HG03378 (cell line): Measurements from ENCODE around the gene CADPS2.

Experiments
- ATAC-seq: cut with Tn5 transposase; IDR thresholded peaks from one replicate; pipeline ENCODE4 v1.9.1; 2021; ENCODE audit warnings: mild to moderate bottlenecking, moderate library complexity; ENCODE audit not compliant: unreplicated experiment

Gene CADPS2

GRCh38 chr7:122618585-122619189 is 267.6 kb downstream of the CADPS2 start:
- ATAC-seq = no peak

GRCh38 chr7:122616951-122617350 is 269.3 kb downstream of the CADPS2 start:
- ATAC-seq = no peak

DNA sequence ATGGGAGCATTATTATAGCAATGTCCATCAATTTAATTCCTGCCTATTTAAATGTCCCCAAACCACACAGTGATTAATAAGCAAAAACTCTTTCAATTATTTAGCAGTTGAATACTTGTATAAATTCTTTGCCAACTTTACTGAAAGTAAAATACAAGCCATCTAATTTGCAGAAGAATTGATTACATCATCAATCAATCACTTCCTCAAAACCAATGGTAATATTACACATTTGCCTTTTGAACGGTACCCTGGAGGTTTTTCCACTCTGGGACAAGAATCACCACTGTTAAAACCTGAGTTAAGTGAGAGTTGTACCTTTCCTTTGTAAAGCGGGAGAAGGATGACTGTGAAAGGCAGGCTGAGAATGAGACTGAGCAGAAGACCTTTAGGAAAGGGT is 280.3 kb downstream of the CADPS2 start:
- no peak for ATAC-seq

DNA sequence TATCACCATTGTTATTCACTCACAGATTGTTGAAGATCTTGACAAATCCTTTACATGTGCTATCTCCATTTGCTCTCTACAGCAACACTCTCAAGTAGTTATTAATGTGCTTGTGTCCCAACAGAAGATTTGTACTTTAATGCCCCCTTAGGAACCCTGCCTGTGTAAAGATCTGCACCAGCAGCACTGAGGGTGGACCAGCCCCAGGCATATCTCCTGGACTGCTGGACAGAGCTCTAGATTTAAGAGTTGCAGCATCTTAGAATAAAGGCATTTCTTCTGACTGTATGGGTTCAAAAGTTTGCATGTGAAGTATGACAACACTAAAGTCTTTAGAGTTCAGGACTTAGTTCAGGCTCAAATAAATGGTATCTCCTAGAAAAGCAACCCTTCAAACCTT is 282.0 kb downstream of the CADPS2 start:
- ATAC-seq = no peak

GRCh38 chr7:122602800-122603199 is 283.5 kb downstream of the CADPS2 start:
- ATAC-seq = no peak

DNA sequence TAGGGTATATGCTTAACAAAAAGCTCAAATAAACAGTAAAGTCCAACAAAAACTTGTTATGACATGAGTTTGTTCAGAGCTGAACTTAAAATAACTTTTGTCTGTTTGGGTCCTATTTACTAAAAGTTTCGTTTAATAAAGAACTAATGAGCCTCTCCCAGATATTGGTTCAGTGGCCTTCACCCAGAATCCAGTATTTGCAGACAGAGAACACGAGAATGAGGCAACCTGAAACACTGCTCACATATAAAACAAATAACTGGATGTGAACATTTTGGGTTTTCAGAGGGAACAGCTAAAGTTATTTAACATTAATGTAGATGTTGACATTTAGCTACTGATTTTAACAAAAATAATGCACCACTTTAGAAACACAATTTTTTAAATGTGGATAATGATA is 285.6 kb downstream of the CADPS2 start:
- ATAC-seq = no peak

- ATAC-seq = no peak
Measured at GRCh38 chr7:122600042-122600441, 286.2 kb downstream of the CADPS2 start.

- ATAC-seq = no peak
Measured at GRCh38 chr7:122597277-122597676, 289.0 kb downstream of the CADPS2 start.

DNA sequence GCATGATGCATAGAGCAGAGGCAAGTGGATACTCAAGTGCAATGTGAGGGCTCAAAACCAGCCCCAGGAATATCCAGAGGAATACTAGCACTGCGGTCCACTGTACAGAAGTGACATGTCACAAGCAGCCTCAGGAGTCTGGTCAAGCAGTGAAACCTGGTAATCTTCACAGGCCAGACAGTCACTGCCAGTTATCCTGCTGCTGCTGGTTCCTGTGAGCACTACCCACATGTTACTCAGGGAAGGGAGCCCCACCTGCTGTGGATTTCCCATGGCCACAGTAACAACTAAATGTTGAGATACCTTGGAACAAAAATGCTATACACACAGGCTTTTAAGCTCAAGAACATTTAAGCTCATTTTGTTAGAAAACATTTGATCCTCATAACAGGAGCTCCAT is 290.4 kb downstream of the CADPS2 start:
- no peak for ATAC-seq

- no peak for ATAC-seq
Measured at GRCh38 chr7:122588621-122589020, 297.6 kb downstream of the CADPS2 start.

DNA sequence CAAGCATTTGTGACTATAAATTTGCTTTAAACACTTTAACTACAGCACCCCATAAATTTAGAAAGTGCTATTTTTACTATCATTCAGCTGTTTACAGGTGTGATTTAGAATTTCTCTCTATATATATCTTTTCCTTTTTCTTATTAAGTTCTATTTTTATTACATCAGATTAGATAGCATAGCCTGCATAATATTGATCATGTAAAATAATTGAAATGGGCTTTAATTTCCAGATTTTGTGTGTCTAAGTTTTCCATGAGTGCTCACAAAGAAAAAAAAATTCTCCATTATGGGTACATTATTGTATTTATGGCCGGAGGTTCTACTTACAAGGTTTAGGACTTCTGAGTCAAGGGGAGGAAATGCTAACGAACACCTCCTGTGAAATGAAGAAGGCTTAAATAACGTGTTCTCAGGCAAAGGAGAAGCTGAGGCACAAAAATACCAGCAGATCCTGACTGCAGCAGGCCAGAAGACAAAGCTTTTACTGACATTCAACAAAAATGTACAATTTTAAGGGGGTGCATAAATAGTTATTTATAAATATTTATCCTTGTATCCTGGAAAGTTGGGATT is 301.5 kb downstream of the CADPS2 start:
- no peak for ATAC-seq

DNA sequence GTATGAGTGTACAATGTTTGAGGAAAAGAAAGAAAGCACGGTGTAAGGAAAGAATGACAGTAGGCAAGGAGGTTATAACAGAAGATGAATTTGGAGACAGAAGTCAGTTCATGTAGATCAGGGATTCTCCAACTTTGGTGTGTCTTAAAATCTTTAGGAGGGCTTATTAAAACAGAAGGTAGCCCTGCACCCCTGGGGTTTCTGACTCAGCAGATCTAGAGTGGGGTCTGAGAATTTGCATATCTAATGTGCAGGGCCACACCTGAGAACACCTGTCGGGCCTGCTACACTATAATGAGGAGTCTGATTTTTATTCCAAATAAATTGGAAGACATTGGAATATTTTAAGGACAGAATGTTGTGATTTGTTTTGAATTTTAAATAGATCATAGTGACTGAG is 307.9 kb downstream of the CADPS2 start:
- ATAC-seq = no peak

GRCh38 chr7:122577449-122578003 is 308.7 kb downstream of the CADPS2 start:
- ATAC-seq = no peak

DNA sequence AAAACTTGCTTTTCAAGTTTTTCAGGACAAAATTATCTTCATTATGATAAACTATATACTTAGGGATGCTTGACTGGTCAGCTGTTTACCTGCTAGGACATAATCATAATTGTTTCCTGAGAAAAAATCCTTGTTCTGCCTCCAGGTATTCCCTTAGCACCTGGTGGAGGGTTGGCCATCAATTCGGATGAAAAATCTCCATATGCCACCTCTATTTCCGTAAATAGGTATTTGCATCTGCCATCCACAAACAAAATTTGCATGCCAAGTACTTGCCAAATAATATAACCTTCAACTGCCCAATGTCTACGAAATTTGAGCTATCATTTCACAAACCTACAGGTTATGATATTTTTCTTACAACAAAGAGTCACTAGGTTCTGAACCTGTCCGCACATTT is 313.6 kb downstream of the CADPS2 start:
- ATAC-seq = no peak

DNA sequence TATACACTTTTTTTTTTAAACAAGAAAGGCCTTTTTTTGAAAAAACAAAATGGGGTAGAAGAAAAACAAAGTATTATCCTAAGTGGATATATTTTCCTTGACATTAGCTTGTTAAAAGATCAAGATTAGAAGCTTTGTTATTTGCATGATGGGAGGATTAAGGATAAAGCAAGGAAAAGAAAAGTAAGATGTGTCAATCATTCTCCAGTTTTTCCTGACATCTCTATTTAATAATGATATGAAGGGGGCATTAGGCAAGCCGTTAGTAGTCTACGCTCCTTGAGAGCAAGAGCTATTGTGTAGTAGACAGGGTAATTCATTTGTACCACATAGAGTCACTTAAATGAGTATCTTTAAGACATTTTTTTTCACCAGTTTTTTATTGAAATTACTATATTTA is 324.9 kb downstream of the CADPS2 start:
- ATAC-seq = no peak

DNA sequence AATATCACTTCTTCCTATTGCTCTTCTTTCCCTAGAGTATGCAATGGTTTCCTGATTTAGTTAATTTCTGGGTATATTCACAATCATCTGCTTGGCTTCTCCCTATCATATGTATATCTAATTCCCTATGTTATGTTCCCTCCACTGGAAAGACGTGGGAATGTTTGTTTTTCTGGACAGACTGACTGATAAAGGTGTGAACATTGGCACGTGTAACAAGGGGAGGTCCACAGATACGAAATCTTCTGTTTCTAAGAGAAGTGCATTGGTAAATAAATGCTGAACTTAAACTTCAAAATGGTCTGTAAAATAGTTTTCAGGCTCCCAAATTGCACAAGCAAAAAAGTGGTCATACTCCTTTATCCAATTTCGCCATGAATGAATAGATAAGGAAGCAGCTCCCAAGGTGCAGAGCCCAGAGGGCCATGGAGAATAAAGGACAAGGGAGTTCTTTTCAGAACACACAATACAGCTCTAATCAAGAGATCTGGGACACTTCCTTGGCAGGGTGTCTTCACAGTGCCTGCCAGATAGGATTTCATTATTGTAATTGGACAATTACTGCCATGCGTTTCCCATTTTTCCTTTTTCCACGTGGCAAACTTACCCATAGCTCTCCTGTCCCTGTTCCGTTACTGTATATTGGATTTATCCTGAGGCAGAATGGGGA is 329.3 kb downstream of the CADPS2 start:
- ATAC-seq = no peak

DNA sequence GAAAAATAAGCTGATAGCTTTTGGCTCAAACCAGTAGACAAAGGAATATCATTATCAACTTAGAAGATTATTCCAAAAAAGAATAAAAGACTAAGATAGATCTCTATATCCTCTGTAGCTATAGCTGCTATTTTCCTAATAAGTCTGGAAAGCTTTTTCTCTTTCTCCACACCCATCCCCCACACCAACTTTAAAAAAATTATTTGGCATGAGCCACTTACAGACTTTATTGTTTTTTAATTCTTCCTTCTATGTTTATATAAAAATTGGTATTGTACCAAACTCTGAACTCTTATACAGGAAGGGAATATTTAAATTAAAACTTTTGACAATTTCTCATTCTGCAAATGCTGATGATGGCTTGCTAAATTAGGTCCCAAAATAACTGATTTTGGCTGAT is 330.0 kb downstream of the CADPS2 start:
- no peak for ATAC-seq

DNA sequence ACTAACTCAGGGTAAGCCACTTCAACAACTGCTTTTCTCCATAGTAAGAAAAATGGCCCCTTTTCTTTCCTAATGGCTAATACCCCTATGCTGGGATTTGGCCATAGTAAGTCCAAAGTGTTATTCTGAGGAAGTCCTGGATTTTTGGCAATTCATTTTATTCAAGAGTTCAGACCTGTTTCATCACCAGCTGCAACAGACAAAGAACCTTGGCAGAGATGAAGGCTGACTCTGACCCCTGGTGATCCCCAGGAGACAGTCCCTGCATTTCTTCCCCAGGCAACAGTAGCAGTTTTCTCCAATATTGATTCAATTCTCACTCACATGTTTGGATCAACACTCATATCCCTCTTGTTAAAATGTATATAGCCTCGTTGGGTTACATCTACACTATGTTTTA is 332.5 kb downstream of the CADPS2 start:
- ATAC-seq = no peak

- ATAC-seq = no peak
Measured at GRCh38 chr7:122552769-122553168, 333.5 kb downstream of the CADPS2 start.

GRCh38 chr7:122550545-122550944 is 335.7 kb downstream of the CADPS2 start:
- no peak for ATAC-seq

- ATAC-seq = no peak
Measured at GRCh38 chr7:122549578-122549977, 336.7 kb downstream of the CADPS2 start.

DNA sequence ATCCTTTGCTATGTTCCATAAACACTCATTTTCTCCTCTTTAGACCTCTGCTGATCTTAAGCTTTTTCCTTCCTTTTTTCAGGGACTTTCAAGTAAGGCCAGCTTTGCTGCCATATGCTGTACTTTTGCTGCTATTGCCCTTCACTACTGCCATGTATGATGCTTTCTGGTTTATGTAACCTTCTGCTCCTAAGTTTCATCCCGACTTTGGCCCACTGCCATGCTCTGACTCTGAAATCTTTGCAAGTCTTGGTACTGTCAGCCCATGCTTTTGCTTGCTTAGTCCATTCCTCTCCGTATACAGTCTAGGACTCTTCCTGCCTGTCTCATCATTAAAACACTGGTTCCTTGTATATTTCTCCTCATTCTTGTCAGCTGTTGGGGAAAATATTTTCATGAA is 339.8 kb downstream of the CADPS2 start:
- ATAC-seq = no peak
